Endothelial cell of umbilical vein (primary cell): Measurements from ENCODE around the gene SMARCE1.

Experiments used
- CTCF ChIP-seq, 2 donors: IDR thresholded peaks; 1 replicate in 1 of 2; 2 replicates in 1 of 2; pipeline ENCODE4 v1.5.1; 2011; ENCODE audit warnings: low read length in 2 of 2, mild to moderate bottlenecking in 2 of 2, moderate library complexity in 2 of 2, control low read depth in 1 of 2, inconsistent platforms in 1 of 2, low read depth in 1 of 2; ENCODE audit not compliant: insufficient read depth in 1 of 2; ENCODE audit errors: extremely low read depth in 1 of 2
- EZH2 ChIP-seq: IDR thresholded peaks from 2 replicates; pipeline ENCODE4 v1.6.1; 2012; ENCODE audit warnings: borderline replicate concordance, low read depth, mild to moderate bottlenecking, moderate library complexity, low read length, inconsistent platforms; ENCODE audit not compliant: severe bottlenecking
- FOS ChIP-seq: IDR thresholded peaks from 2 replicates; pipeline ENCODE4 v1.6.1; 2011; ENCODE audit warnings: mild to moderate bottlenecking, low read length, moderate library complexity, borderline replicate concordance; ENCODE audit not compliant: insufficient read depth
- GATA2 ChIP-seq: IDR thresholded peaks from 2 replicates; pipeline ENCODE4 v1.7.0; 2011; ENCODE audit warnings: low read depth, mild to moderate bottlenecking, moderate library complexity, mixed read lengths, low read length; ENCODE audit not compliant: insufficient read length, insufficient read depth
- JUN ChIP-seq: IDR thresholded peaks from 2 replicates; pipeline ENCODE4 v1.6.1; 2011; ENCODE audit warnings: borderline replicate concordance, low read depth; ENCODE audit not compliant: insufficient read length, insufficient read depth
- MAX ChIP-seq: IDR thresholded peaks from 2 replicates; pipeline ENCODE4 v1.6.1; 2011; ENCODE audit not compliant: insufficient read depth, insufficient read length
- MYC ChIP-seq: IDR thresholded peaks from one replicate; pipeline ENCODE4 v1.6.1; 2011; ENCODE audit warnings: mild to moderate bottlenecking, low read depth, low read length
- POLR2A ChIP-seq: IDR thresholded peaks from 2 replicates; pipeline ENCODE4 v1.6.1; 2012; ENCODE audit warnings: low read depth, mild to moderate bottlenecking, control low read depth, low read length
- POLR2AphosphoS5 ChIP-seq: IDR thresholded peaks from 2 replicates; pipeline ENCODE4 v1.6.1; 2012; ENCODE audit warnings: low read depth, mild to moderate bottlenecking, control low read depth, low read length, moderate library complexity; ENCODE audit not compliant: insufficient read depth

- TF ChIP-seq CTCF (IDR thresholded peaks at IDR 0.05; ENCODE audit: extremely low read depth in 1 of 2, insufficient read depth in 1 of 2, low read depth in 1 of 2, low read length in 2 of 2) = no peak
- TF ChIP-seq GATA2 = no peak
- TF ChIP-seq EZH2 = no peak
- no peak for TF ChIP-seq POLR2AphosphoS5
- TF ChIP-seq MAX = no peak
- no peak for TF ChIP-seq POLR2A
- TF ChIP-seq FOS = no peak
- TF ChIP-seq MYC = no peak
- no peak for TF ChIP-seq JUN
Measured at GRCh38 chr17:40666331-40666730, 18.7 kb upstream of the SMARCE1 start.
